NCI-H1436 (cell line): ENCODE measurements around the gene CDK11B.

Source experiments
- DNase-seq: peaks from one replicate; lab custom pipeline; 2025; lab: John Stamatoyannopoulos, UW

CDK11B gene

GRCh38 chr1:1615256-1616044, 43.4 kb downstream of the CDK11B start, which contains the start of gene MIB2:
MIB2 (plus strand) TSS chr1:1615500; CDS start chr1:1623453, 7,953 bp downstream.
- DNase-seq = peak; percentile 98

- DNase-seq = no peak
Measured at GRCh38 chr1:1614954-1615255, 43.9 kb downstream of the CDK11B start.

GRCh38 chr1:1614204-1614953, 44.4 kb downstream of the CDK11B start:
- DNase-seq = no peak

- DNase-seq = no peak
Measured at GRCh38 chr1:1613509-1614082, 45.2 kb downstream of the CDK11B start.

GRCh38 chr1:1612104-1612400, 46.8 kb downstream of the CDK11B start:
- DNase-seq = no peak

- DNase-seq = no peak
Measured at GRCh38 chr1:1610796-1611195, 48.0 kb downstream of the CDK11B start.

- DNase-seq = no peak
Measured at GRCh38 chr1:1609822-1610485, 48.9 kb downstream of the CDK11B start.

GRCh38 chr1:1606232-1606631, 52.6 kb downstream of the CDK11B start:
- no peak for DNase-seq

GRCh38 chr1:1605724-1606123, 53.1 kb downstream of the CDK11B start:
- no peak for DNase-seq

GRCh38 chr1:1605034-1605591, 53.7 kb downstream of the CDK11B start:
- no peak for DNase-seq

GRCh38 chr1:1604374-1605033, 54.3 kb downstream of the CDK11B start:
- no peak for DNase-seq

GRCh38 chr1:1603671-1604373, 55.0 kb downstream of the CDK11B start:
- DNase-seq = no peak

GRCh38 chr1:1602968-1603506, 55.8 kb downstream of the CDK11B start:
- DNase-seq = peak; percentile 17

- no peak for DNase-seq
Measured at GRCh38 chr1:1602304-1602967, 56.4 kb downstream of the CDK11B start.

GRCh38 chr1:1601564-1602303, 57.1 kb downstream of the CDK11B start:
- no peak for DNase-seq

GRCh38 chr1:1600861-1601563, 57.8 kb downstream of the CDK11B start:
- DNase-seq = no peak

- DNase-seq = no peak
Measured at GRCh38 chr1:1599935-1600860, 58.6 kb downstream of the CDK11B start, which contains the start of gene FNDC10. FNDC10 (minus strand) TSS chr1:1600135; CDS start chr1:1600015, 120 bp downstream.
